SJSA1 (cell line): ENCODE data around the gene MAEL. TPM values are rescaled to one million over a fixed set of nuclear protein-coding genes. Genes with fewer than 3 reads are reported as not detected.

Experiments used
- DNase-seq, 2 experiments: peaks; one replicate each; pipeline ENCODE4 v3.0.0-alpha.2; 2015 to 2020; ENCODE audit warnings: low spot score in 2 of 2, low read depth in 1 of 2
- H3K27ac ChIP-seq: fragments of 250-450 bp; sonication (Bioruptor Pico); 2 replicates; pipeline ENCODE4 v1.5.1; 2020; ENCODE audit warnings: mild to moderate bottlenecking, moderate library complexity
- H3K27me3 ChIP-seq: fragments of 250-450 bp; sonication (Bioruptor Pico); replicated peaks from 2 replicates; pipeline ENCODE4 v1.5.1; 2020; ENCODE audit warnings: mild to moderate bottlenecking, moderate library complexity
- H3K36me3 ChIP-seq: fragments of 250-450 bp; sonication (Bioruptor Pico); 2 replicates; pipeline ENCODE4 v1.5.1; 2020; ENCODE audit warnings: mild to moderate bottlenecking
- H3K4me1 ChIP-seq: fragments of 250-450 bp; sonication (Bioruptor Pico); replicated peaks from 2 replicates; pipeline ENCODE4 v1.6.1; 2021; ENCODE audit warnings: mild to moderate bottlenecking
- H3K4me3 ChIP-seq: fragments of 250-450 bp; sonication (Bioruptor Pico); 2 replicates; pipeline ENCODE4 v1.5.1; 2020; ENCODE audit warnings: mild to moderate bottlenecking
- H3K9me3 ChIP-seq: fragments of 250-450 bp; sonication (Bioruptor Pico); replicated peaks from 2 replicates; pipeline ENCODE4 v1.5.1; 2020; ENCODE audit warnings: mild to moderate bottlenecking
- total RNA-seq: library from RNA; depleted of rRNA; stranded (reverse); fragments of >200 nt; shearing (Covaris generic); gene quantifications from 2 replicates; pipeline ENCODE4 v1.2.3, GENCODE V29; 2014

Gene MAEL
- total RNA-seq, 1 experiment from 2014 or later = 0.05 TPM

- DNase-seq = no peak
- H3K4me3 ChIP-seq = no peak overlapping the region
- no peaks in the 10 kb centered on the region for H3K27me3 ChIP-seq
- no peaks in the 10 kb centered on the region for H3K9me3 ChIP-seq
- H3K27ac ChIP-seq = no peak overlapping the region
- H3K36me3 ChIP-seq = no peaks in the 10 kb centered on the region
- peaks cover 6% of the 10 kb centered on the region for H3K4me1 ChIP-seq
These were observed 19.9 kb upstream of the MAEL start for GRCh38 chr1:166969074-166969677.

DNA sequence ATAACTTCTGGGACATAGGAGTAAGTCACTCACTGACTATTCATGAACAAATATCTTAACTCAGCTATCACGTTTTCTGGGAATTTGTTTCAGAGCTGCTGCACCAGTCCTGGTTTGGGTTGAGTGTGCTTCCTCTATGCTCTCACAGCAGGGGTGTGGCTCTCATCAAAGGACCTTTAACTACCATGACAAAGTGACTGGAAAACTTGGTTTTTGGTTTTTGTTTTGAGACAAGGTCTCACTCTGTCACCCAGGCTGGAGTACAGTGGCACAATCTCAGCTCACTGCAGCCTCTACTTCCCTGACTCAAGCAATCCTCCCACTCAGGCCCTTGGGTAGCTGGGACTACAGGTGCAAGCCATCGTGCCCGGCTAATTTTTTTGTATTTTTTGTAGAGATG lies 17.8 kb upstream of the MAEL start:
- DNase-seq = no peak
- no peak overlapping the region for H3K4me3 ChIP-seq
- H3K27me3 ChIP-seq = no peaks in the 10 kb centered on the region
- H3K27ac ChIP-seq = no peak overlapping the region
- no peaks in the 10 kb centered on the region for H3K9me3 ChIP-seq
- H3K36me3 ChIP-seq = no peaks in the 10 kb centered on the region
- peaks cover 13% of the 10 kb centered on the region for H3K4me1 ChIP-seq

- Histone ChIP-seq H3K4me1 (peaks cover 16% of the 10 kb centered on the region), H3K4me3 (no peak overlapping the region), H3K27ac (no peak overlapping the region), H3K27me3 (no peaks in the 10 kb centered on the region), H3K36me3 (no peaks in the 10 kb centered on the region), H3K9me3 (no peaks in the 10 kb centered on the region)
- DNase-seq = no peak
These were observed 16.9 kb upstream of the MAEL start for GRCh38 chr1:166972193-166972592.

DNA sequence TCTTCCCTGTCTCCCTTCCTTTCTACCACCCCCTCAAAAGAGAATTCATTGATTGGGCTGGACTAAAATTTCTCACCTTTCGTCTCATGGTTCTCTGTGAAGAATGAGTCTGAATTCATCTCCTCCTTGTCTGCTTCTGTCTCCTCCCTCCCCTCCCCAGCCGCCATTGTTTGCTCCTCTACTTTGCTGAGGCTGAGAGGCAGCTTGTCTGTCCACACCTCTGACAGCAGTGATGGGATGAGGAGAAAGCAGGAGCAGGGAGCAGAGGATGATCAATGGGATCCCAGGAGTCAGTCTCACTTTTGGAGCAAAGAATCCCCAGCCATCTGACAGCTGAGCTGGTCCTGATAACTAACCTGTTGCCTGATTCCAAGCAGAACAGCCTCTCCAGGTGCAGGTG lies 16.3 kb upstream of the MAEL start:
- DNase-seq = no peak
- Histone ChIP-seq H3K27me3 (no peaks in the 10 kb centered on the region), H3K36me3 (no peaks in the 10 kb centered on the region), H3K4me3 (no peak overlapping the region), H3K9me3 (no peaks in the 10 kb centered on the region), H3K27ac (no peak overlapping the region), H3K4me1 (peaks cover 16% of the 10 kb centered on the region)

- Histone ChIP-seq H3K27ac (no peak overlapping the region), H3K36me3 (no peaks in the 10 kb centered on the region), H3K9me3 (no peaks in the 10 kb centered on the region), H3K4me1 (peaks cover 16% of the 10 kb centered on the region), H3K4me3 (peak overlapping the region; percentile 85), H3K27me3 (no peaks in the 10 kb centered on the region)
- DNase-seq = peak in 1 of 2 experiments; percentile 19
These were observed 14.3 kb upstream of the MAEL start for GRCh38 chr1:166974647-166975345.

DNA sequence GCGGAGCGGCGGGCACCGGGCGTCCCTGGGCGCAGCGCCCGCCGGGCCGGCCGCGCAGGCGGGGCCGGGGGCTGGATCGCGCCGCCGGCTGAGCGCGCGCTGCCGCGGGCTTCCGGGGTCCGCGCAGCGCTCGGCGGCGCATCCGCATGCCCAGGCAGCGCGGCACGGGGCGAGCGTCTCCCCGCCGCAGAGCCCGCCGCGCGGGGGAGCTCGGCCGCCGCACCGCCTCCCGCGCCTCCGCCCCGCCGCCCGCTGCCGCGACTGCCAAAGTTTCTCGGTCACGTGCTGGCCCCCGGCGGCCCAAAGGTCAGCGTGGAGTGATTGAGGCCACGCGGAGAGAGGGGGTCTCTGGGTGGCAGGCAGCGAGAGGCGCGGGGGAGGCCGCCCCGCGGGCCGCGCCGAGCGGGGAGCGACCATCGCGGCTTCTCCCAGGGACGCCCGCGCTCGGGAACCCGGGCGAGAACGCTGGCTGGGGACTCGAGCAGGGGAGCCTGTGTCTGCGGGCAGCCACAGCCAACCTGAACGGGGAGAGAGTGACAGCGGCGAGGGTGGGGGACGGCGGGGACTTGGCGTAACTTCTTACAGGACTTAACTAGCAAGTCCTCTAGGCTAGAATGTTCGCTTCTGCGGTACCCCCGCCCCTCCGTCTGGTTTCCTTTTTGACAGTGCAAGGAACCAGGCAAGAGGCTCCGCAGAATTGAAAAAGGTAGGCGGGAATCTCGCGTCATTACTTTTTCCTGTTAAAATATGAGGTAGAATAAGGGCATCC lies 13.5 kb upstream of the MAEL start, which contains the start of gene ILDR2:
Gene ILDR2, minus strand, starts transcription at position 180 of the 769 bp plus-strand sequence. CDS start 272 bp downstream, outside the sequence.
- no peaks in the 10 kb centered on the region for H3K9me3 ChIP-seq
- H3K27me3 ChIP-seq = no peaks in the 10 kb centered on the region
- H3K4me1 ChIP-seq = peaks cover 16% of the 10 kb centered on the region
- peak within 1 kb of the TSS; percentile 85 for H3K4me3 ChIP-seq
- H3K27ac ChIP-seq = peak within 1 kb of the TSS; percentile 49; the same call in 1 of the 2 replicates
- DNase-seq = peak; percentile 66 to 73
- no peaks in the 10 kb centered on the region for H3K36me3 ChIP-seq

DNA sequence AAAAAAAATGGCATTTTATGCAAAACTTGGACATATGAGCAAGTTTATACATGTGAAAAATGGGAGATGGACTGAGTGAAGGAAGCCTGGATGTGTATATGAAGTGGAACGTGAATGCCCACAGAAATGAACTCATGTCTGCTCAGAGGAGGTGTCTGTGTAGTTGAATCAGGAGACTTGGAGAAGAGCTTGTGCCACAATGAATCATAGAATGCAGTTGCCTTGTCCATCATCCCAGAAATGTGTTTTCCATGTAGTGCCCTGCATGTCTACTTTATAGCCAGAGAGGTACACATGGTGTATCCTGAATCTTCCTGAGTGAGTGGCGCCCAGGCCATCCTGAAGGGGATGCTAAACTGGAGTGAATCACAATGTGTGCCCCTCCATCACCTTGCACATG lies 11.1 kb upstream of the MAEL start:
- H3K36me3 ChIP-seq = no peaks in the 10 kb centered on the region
- H3K4me3 ChIP-seq = no peak overlapping the region
- DNase-seq = no peak
- no peaks in the 10 kb centered on the region for H3K9me3 ChIP-seq
- H3K27me3 ChIP-seq = no peaks in the 10 kb centered on the region
- H3K4me1 ChIP-seq = peaks cover 16% of the 10 kb centered on the region
- no peak overlapping the region for H3K27ac ChIP-seq

- H3K4me1 ChIP-seq = peaks cover 13% of the 10 kb centered on the region
- no peak for DNase-seq
These were observed 10.3 kb upstream of the MAEL start for GRCh38 chr1:166978821-166979220.

DNA sequence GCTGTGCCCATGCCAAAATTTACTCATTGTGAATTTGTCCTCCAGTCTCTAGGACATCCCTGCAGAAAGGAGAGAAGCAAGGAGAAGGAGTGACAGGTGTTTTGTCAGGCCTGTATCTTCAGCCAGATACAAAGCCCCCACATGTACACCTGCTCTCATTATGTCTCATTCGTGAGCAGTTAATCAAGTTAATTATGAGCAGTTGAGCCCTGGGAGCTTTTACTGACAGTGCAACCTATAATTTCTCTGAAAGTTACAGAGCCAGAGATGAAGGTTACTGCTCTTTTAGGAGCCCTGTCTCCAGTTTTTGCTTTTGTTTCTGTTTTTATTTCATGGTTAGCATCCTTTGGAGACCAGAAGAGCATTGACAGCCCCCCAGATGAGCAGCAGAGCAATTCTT lies 8.7 kb upstream of the MAEL start:
- Histone ChIP-seq H3K27me3 (no peaks in the 10 kb centered on the region), H3K4me3 (no peak overlapping the region), H3K9me3 (no peaks in the 10 kb centered on the region), H3K27ac (no peak overlapping the region), H3K4me1 (0 out of 2 replicates have a peak, but pooled peaks cover 4% of the 10 kb centered on the region), H3K36me3 (no peaks in the 10 kb centered on the region)
- no peak for DNase-seq

More at GRCh38 chr1:166978821-166979220, 10.3 kb upstream of the MAEL start:
- Histone ChIP-seq H3K27ac (no peak overlapping the region), H3K9me3 (no peaks in the 10 kb centered on the region), H3K36me3 (no peaks in the 10 kb centered on the region), H3K27me3 (no peaks in the 10 kb centered on the region), H3K4me3 (no peak overlapping the region)

- no peak overlapping the region for H3K4me3 ChIP-seq
- no peak overlapping the region for H3K27ac ChIP-seq
- no peaks in the 10 kb centered on the region for H3K36me3 ChIP-seq
- H3K4me1 ChIP-seq = 0 out of 2 replicates have a peak, but pooled peaks cover 4% of the 10 kb centered on the region
- no peaks in the 10 kb centered on the region for H3K9me3 ChIP-seq
- DNase-seq = no peak
- no peaks in the 10 kb centered on the region for H3K27me3 ChIP-seq
These were observed 8.3 kb upstream of the MAEL start for GRCh38 chr1:166980818-166981217.

- Histone ChIP-seq H3K27ac (no peak overlapping the region), H3K4me1 (no peaks in the 10 kb centered on the region), H3K9me3 (no peaks in the 10 kb centered on the region), H3K4me3 (no peak overlapping the region), H3K36me3 (no peaks in the 10 kb centered on the region), H3K27me3 (peaks cover 3% of the 10 kb centered on the region)
- no peak for DNase-seq
These were observed 7.5 kb upstream of the MAEL start for GRCh38 chr1:166981589-166981988.

DNA sequence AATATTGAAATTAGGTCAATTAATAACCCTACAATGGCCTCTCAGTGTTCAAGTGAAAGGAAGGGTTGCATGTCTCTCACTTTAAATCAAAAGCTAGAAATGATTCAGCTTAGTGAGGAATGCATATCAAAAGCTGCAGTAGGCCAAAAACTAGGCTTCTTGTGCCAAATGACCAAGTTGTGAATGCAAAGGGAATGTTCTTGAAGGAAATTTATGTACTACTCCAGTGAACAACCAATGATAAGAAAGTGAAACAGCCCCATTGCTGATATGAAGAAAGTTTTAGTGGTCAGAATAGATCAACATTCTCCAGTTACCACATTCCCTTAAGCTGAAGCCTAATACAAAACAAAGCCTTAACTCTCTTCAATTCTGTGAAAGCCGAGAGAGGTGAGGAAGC lies 10.0 kb downstream of the MAEL start:
- Histone ChIP-seq H3K9me3 (no peaks in the 10 kb centered on the region), H3K4me1 (no peaks in the 10 kb centered on the region), H3K27ac (no peak overlapping the region), H3K36me3 (no peaks in the 10 kb centered on the region), H3K4me3 (no peak overlapping the region), H3K27me3 (peaks cover 7% of the 10 kb centered on the region)
- DNase-seq = no peak

DNA sequence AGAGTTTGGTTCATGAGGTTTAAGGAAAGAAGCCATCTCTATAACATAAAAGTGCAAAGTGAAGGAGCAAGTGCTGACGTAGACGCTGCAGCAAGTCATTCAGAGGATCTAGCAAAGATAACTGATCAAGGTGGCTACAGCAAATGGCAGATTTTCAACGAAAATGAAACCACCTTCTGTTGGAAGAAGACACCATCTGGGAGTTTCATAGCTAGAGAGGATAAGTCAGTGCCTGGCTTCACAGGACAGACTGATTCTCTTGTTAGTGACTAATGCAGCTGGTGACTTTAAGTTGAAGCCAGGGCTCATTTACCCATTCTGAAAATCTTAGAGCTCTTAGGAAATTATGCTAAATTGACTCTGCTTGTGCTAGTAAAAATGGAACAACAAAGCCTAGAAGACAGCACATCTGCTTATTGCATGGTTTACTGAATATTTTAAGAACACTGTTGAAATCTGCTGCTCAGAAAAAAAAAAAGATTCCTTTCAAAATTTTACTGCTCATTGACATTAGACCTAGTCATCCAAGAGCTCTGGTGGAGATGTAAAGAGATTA lies 10.5 kb downstream of the MAEL start:
- DNase-seq = no peak
- Histone ChIP-seq H3K36me3 (no peaks in the 10 kb centered on the region), H3K4me3 (no peak overlapping the region), H3K9me3 (no peaks in the 10 kb centered on the region), H3K27me3 (peaks cover 4% of the 10 kb centered on the region; the same call in 1 of the 2 replicates), H3K27ac (no peak overlapping the region), H3K4me1 (no peaks in the 10 kb centered on the region)
